GM21529 (cell line): ENCODE measurements around the gene RAP1GAP.

Experiments used
- ATAC-seq: cut with Tn5 transposase; IDR thresholded peaks from one replicate; pipeline ENCODE4 v1.9.1; 2021; ENCODE audit not compliant: unreplicated experiment

Gene RAP1GAP

GRCh38 chr1:21669258-21670058 lies at the start of gene RAP1GAP:
Gene RAP1GAP (minus strand): TSS chr1:21669357. CDS start chr1:21620032, 49,325 bp downstream.
- no peak for ATAC-seq

GRCh38 chr1:21716169-21716568 lies 47.0 kb upstream of the RAP1GAP start:
- ATAC-seq, result no peak

- ATAC-seq, result no peak
Observed at GRCh38 chr1:21707891-21708290, 38.7 kb upstream of the RAP1GAP start.

GRCh38 chr1:21707086-21707840 lies 38.1 kb upstream of the RAP1GAP start:
- ATAC-seq, result no peak

- ATAC-seq, result no peak
Observed at GRCh38 chr1:21706151-21706835, 37.1 kb upstream of the RAP1GAP start.

GRCh38 chr1:21705303-21705980 lies 36.3 kb upstream of the RAP1GAP start:
- no peak for ATAC-seq

- no peak for ATAC-seq
Observed at GRCh38 chr1:21704145-21704544, 35.0 kb upstream of the RAP1GAP start.

GRCh38 chr1:21703318-21703963 lies 34.3 kb upstream of the RAP1GAP start:
- no peak for ATAC-seq

- no peak for ATAC-seq
Observed at GRCh38 chr1:21702780-21703179, 33.6 kb upstream of the RAP1GAP start.

GRCh38 chr1:21701401-21701800 lies 32.2 kb upstream of the RAP1GAP start:
- ATAC-seq, result no peak

GRCh38 chr1:21700094-21700493 lies 30.9 kb upstream of the RAP1GAP start:
- ATAC-seq, result no peak

GRCh38 chr1:21696931-21697330 lies 27.8 kb upstream of the RAP1GAP start:
- no peak for ATAC-seq

GRCh38 chr1:21693732-21694131 lies 24.6 kb upstream of the RAP1GAP start:
- ATAC-seq, result no peak

GRCh38 chr1:21691739-21692138 lies 22.6 kb upstream of the RAP1GAP start:
- ATAC-seq, result no peak

- no peak for ATAC-seq
Observed at GRCh38 chr1:21689661-21690372, 20.7 kb upstream of the RAP1GAP start.

- no peak for ATAC-seq
Observed at GRCh38 chr1:21687081-21687529, 17.9 kb upstream of the RAP1GAP start.

GRCh38 chr1:21685946-21686678 lies 17.0 kb upstream of the RAP1GAP start:
- no peak for ATAC-seq

- ATAC-seq, result no peak
Observed at GRCh38 chr1:21681426-21681825, 12.3 kb upstream of the RAP1GAP start.

- no peak for ATAC-seq
Observed at GRCh38 chr1:21680918-21681317, 11.8 kb upstream of the RAP1GAP start.
